CD4-positive, alpha-beta T cell (primary cell): Measurements from ENCODE around the gene FAAP20. TPM values are rescaled to one million over a fixed set of nuclear protein-coding genes. Genes with fewer than 3 reads are reported as not detected.

Source experiments
- ATAC-seq: fragments of 200-7000 bp; cut with Tn5 transposase; one replicate; pipeline ENCODE4 v1.10.0; 2022; ENCODE audit warnings: mild to moderate bottlenecking; ENCODE audit not compliant: poor library complexity
- CTCF ChIA-PET: fragments of 350-600 bp; sonication (Branson Sonifier 250); formaldehyde crosslinking; loops from one replicate; lab custom pipeline; 2021; ENCODE audit warnings: antibody characterized with exemption, inconsistent platforms; lab: Charles Lee
- POLR2A ChIA-PET: fragments of 350-600 bp; sonication (Branson Sonifier 250); formaldehyde crosslinking; loops from one replicate; lab custom pipeline; 2021; ENCODE audit warnings: antibody characterized with exemption, inconsistent platforms; lab: Charles Lee
- DNase-seq, 14 experiments: peaks; one replicate each; pipeline ENCODE4 v3.0.0-alpha.2; 2013 to 2020; ENCODE audit warnings: mixed read lengths in 2 of 14
- H3K27ac ChIP-seq, 2 donors: one replicate each; pipeline versions ENCODE4 v1.5.1 to v1.7.0; 2013; ENCODE audit warnings: low read length in 2 of 2, low read depth in 1 of 2, mild to moderate bottlenecking in 1 of 2
- H3K27me3 ChIP-seq, 2 experiments: 1 replicate in 1 of 2; 2 replicates in 1 of 2; pipeline versions ENCODE4 v1.6.1 to v1.7.0; 2013; ENCODE audit warnings: low read length in 2 of 2, control low read depth in 1 of 2, mild to moderate bottlenecking in 1 of 2, moderate library complexity in 1 of 2; ENCODE audit not compliant: insufficient read depth in 2 of 2, control insufficient read depth in 1 of 2
- H3K36me3 ChIP-seq: one replicate; pipeline ENCODE4 v1.6.1; 2013; ENCODE audit warnings: low read length, control low read depth; ENCODE audit not compliant: insufficient read depth
- H3K4me1 ChIP-seq: one replicate; pipeline ENCODE4 v1.6.1; 2013; ENCODE audit warnings: low read length, control low read depth; ENCODE audit not compliant: insufficient read depth
- H3K4me3 ChIP-seq: one replicate; pipeline ENCODE4 v1.5.1; 2013; ENCODE audit warnings: mild to moderate bottlenecking, low read length, moderate library complexity
- H3K9me3 ChIP-seq, 2 experiments: 1 replicate in 1 of 2; 2 replicates in 1 of 2; pipeline versions ENCODE4 v1.6.1 to v1.7.0; 2013; ENCODE audit warnings: low read length in 2 of 2, mild to moderate bottlenecking in 2 of 2, control low read depth in 1 of 2, moderate library complexity in 1 of 2; ENCODE audit not compliant: control insufficient read depth in 1 of 2, insufficient read depth in 1 of 2
- H3K27ac Mint-ChIP-seq: one replicate; pipeline ENCODE4 v1.8.0; 2020; ENCODE audit warnings: mixed read lengths
- H3K27me3 Mint-ChIP-seq: one replicate; pipeline ENCODE4 v1.8.0; 2021; ENCODE audit warnings: mixed read lengths
- H3K36me3 Mint-ChIP-seq: one replicate; pipeline ENCODE4 v1.8.0; 2021; ENCODE audit warnings: low read depth, mixed read lengths
- H3K4me1 Mint-ChIP-seq: one replicate; pipeline ENCODE4 v1.8.0; 2021; ENCODE audit warnings: low read depth, mixed read lengths
- H3K4me3 Mint-ChIP-seq: one replicate; pipeline ENCODE4 v1.8.0; 2020; ENCODE audit warnings: mild to moderate bottlenecking, mixed read lengths
- H3K9me3 Mint-ChIP-seq: one replicate; pipeline ENCODE4 v1.8.0; 2020; ENCODE audit warnings: mixed read lengths
- intact Hi-C, 2 experiments: fragments of 100-400 bp; cut with DNase I in 1 of 2; cut with micrococcal nuclease in 1 of 2; formaldehyde crosslinking; loops; one replicate each; pipeline versions ENCODE4 v1.15.1 to v1.9.0; 2023 to 2025; cut with DNase I, micrococcal nuclease
- total RNA-seq, 174 experiments: library from RNA in 2 of 174; stranded (reverse) in 2 of 174; gene quantifications; one replicate each; pipeline ENCODE4 v1.2.3 and lab custom pipeline; 2021 to 2026
- TF ChIP-seq, protein P1 (sequence below): fragments of 200-600 bp; IDR thresholded peaks from one replicate; pipeline ENCODE4 v1.8.0; 2022; ENCODE audit warnings: antibody characterized with exemption, mild to moderate bottlenecking

Gene FAAP20
- total RNA-seq, 2 experiments from 2014 or later, result 51.7 to 53.1 TPM

DNA sequence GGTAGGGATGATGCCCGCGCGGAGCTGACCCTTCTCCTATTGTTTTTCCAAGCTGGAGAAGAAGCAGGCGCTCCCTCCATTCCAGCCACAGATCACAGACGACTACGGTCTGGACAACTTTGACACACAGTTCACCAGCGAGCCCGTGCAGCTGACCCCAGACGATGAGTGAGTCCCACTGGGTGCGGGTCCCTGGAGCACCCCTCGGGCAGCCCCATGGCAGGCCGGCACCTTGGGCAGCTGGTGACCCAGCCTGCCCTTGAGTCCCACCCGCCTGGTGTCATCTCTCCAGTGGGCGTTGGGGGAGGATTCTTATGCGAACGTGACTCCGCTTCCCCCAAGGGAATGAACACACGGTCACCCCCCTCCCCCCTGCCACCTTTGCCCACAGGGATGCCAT, 10.0 kb downstream of the FAAP20 start:
- Histone ChIP-seq H3K9me3 (peaks cover 0 to 1% of the 10 kb centered on the region in 2 experiments), H3K27ac (no peak overlapping the region), H3K27me3 (no peaks in the 10 kb centered on the region), H3K4me3 (no peak overlapping the region), H3K36me3 (peaks cover 12% of the 10 kb centered on the region), H3K4me1 (peaks cover 3% of the 10 kb centered on the region)
- no peaks in the 10 kb centered on the region for H3K4me1 Mint-ChIP-seq
- ATAC-seq (no peak), DNase-seq (no peak)
- TF ChIP-seq, protein P1, sequence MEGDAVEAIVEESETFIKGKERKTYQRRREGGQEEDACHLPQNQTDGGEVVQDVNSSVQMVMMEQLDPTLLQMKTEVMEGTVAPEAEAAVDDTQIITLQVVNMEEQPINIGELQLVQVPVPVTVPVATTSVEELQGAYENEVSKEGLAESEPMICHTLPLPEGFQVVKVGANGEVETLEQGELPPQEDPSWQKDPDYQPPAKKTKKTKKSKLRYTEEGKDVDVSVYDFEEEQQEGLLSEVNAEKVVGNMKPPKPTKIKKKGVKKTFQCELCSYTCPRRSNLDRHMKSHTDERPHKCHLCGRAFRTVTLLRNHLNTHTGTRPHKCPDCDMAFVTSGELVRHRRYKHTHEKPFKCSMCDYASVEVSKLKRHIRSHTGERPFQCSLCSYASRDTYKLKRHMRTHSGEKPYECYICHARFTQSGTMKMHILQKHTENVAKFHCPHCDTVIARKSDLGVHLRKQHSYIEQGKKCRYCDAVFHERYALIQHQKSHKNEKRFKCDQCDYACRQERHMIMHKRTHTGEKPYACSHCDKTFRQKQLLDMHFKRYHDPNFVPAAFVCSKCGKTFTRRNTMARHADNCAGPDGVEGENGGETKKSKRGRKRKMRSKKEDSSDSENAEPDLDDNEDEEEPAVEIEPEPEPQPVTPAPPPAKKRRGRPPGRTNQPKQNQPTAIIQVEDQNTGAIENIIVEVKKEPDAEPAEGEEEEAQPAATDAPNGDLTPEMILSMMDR, result no peak
- H3K27me3 Mint-ChIP-seq, result no peaks in the 10 kb centered on the region
- peaks cover 6% of the 10 kb centered on the region for H3K36me3 Mint-ChIP-seq
- ChIA-PET POLR2A (no interaction called here), CTCF (no interaction called here)
- H3K4me3 Mint-ChIP-seq, result no peak overlapping the region
- no peak overlapping the region for H3K27ac Mint-ChIP-seq
- no peaks in the 10 kb centered on the region for H3K9me3 Mint-ChIP-seq
- intact Hi-C loops, result no loop called here

DNA sequence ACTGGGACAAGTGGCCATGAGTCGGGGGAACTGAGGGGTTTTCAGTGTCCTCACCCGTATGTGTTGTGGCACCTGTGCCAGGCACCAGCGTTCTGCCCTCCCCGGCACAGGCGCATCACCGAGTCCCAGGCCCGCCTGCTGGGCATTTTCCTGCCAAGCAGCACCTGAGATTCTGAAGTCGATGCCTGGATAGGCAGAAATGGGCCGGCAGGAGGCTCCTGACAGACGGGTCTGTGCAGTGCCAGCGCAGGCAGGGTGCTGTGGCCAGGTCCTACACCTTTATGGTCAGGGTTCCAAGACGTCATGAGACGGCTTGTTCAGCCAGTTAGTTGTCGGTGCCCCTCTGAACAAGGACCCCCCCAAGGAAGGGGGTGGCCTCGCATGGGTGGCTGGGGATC, 10.6 kb downstream of the FAAP20 start:
- Histone ChIP-seq H3K4me1 (no peaks in the 10 kb centered on the region), H3K4me3 (no peak overlapping the region), H3K27ac (no peak overlapping the region), H3K9me3 (no peaks in the 10 kb centered on the region), H3K36me3 (peaks cover 12% of the 10 kb centered on the region), H3K27me3 (no peaks in the 10 kb centered on the region)
- TF ChIP-seq, protein P1, result no peak
- intact Hi-C loops, result no loop called here
- no peak overlapping the region for H3K27ac Mint-ChIP-seq
- no peaks in the 10 kb centered on the region for H3K27me3 Mint-ChIP-seq
- peaks cover 6% of the 10 kb centered on the region for H3K36me3 Mint-ChIP-seq
- H3K9me3 Mint-ChIP-seq, result no peaks in the 10 kb centered on the region
- no peak overlapping the region for H3K4me3 Mint-ChIP-seq
- ChIA-PET CTCF (no interaction called here), POLR2A (no interaction called here)
- DNase-seq, result no peak
- no peaks in the 10 kb centered on the region for H3K4me1 Mint-ChIP-seq
- no peak for ATAC-seq

DNA sequence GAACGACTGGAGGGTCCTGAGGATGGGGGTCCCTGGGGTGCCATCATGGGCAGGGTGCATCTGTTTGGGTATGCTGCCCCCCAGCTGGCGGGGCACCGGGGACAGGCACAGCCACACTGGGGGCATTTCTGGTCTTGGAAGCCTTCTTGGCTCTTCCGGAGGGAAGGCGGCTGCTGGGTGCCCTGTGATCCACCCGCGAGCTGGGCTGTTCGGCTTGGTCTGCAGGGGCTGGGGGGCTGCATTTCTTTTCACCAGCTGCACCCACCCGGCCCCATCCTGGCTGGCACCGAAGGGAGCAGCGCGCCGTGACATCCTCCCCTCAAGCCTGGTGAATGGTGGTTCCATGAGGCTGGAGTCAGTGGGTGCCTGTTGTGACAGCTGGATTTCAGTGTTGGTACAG, 12.2 kb downstream of the FAAP20 start:
- H3K27me3 Mint-ChIP-seq, result no peaks in the 10 kb centered on the region
- intact Hi-C loops, result no loop called here

More for the DNA sequence above, 12.2 kb downstream of the FAAP20 start:
- peaks cover 18% of the 10 kb centered on the region for H3K36me3 ChIP-seq
- peaks cover 13% of the 10 kb centered on the region for H3K36me3 Mint-ChIP-seq
- H3K27me3 ChIP-seq, result no peaks in the 10 kb centered on the region
- no peaks in the 10 kb centered on the region for H3K9me3 Mint-ChIP-seq
- no peak overlapping the region for H3K4me3 Mint-ChIP-seq
- no peak overlapping the region for H3K27ac ChIP-seq
- no peak overlapping the region for H3K4me3 ChIP-seq
- CTCF ChIA-PET, result no interaction called here
- no peak overlapping the region for H3K27ac Mint-ChIP-seq
- DNase-seq (no peak), ATAC-seq (no peak)
- no peaks in the 10 kb centered on the region for H3K4me1 Mint-ChIP-seq
- H3K9me3 ChIP-seq, result no peaks in the 10 kb centered on the region
- TF ChIP-seq, protein P1, result no peak
- POLR2A ChIA-PET, result no interaction called here
- H3K4me1 ChIP-seq, result no peaks in the 10 kb centered on the region
